Mucosa of descending colon (tissue), 3 donors: Measurements from ENCODE around the gene ZNG1F. TPM values are rescaled to one million over a fixed set of nuclear protein-coding genes. Genes with fewer than 3 reads are reported as not detected.
"Not testable (repeated sequence)": the region's sequence is repeated elsewhere in the genome, so short reads cannot be mapped to it uniquely, and the experiment has no call there.

Experiments
- ATAC-seq: fragments of 200-7000 bp; cut with Tn5 transposase; one replicate; pipeline ENCODE4 v1.9.1; 2020; ENCODE audit warnings: mild to moderate bottlenecking, moderate library complexity
- DNase-seq, 3 donors: peaks; one replicate each; pipeline ENCODE4 v3.0.0-alpha.2; 2020
- H3K36me3 ChIP-seq: fragments of 200-600 bp; one replicate; pipeline ENCODE4 v1.8.0; 2021; ENCODE audit warnings: low read depth, mild to moderate bottlenecking
- H3K4me1 ChIP-seq: fragments of 200-600 bp; one replicate; pipeline ENCODE4 v1.8.0; 2021; ENCODE audit warnings: low read depth, mild to moderate bottlenecking
- H3K4me3 ChIP-seq: fragments of 200-600 bp; one replicate; pipeline ENCODE4 v1.8.0; 2021; ENCODE audit warnings: mild to moderate bottlenecking
- H3K9me3 ChIP-seq: fragments of 200-600 bp; one replicate; pipeline ENCODE4 v1.8.0; 2021; ENCODE audit warnings: mild to moderate bottlenecking
- CTCF ChIP-seq: fragments of 200-600 bp; IDR thresholded peaks from one replicate; pipeline ENCODE4 v1.8.0; 2022; ENCODE audit warnings: antibody characterized with exemption, mild to moderate bottlenecking
- intact Hi-C, 2 donors: fragments of 100-400 bp; cut with DNase I in 1 of 2; cut with micrococcal nuclease in 1 of 2; formaldehyde crosslinking; loops; one replicate each; pipeline versions ENCODE4 v1.11.0 to v1.11.1; 2022; cut with DNase I, micrococcal nuclease
- microRNA-seq: library from miRNA; unstranded; fragments of <30 nt; microRNA quantifications from one replicate; pipeline ENCODE4, GENCODE V29; 2019
- total RNA-seq, 3 donors: library from RNA; stranded (reverse); fragmentation: NEBNext Ultra II Directional in 2 of 3; extraction: Animal tissue kit (Norgen Biotek cat#: 25700) in 2 of 3; gene quantifications; one replicate each; pipeline versions ENCODE4 v1.2.1 to v1.2.4, GENCODE V29; 2021 to 2023
- donor health status: DM: no; HTN: no; CAD: no; lungs with moderate emphysema.
- donor health status: DM: no; HTN: no; CAD: no.
- donor health status: DM: no; HTN: yes; CAD: no.

The ZNG1F gene
- total RNA-seq, 3 donors from 2014 or later = 7.4 to 14.2 (median 10.8) TPM

DNA sequence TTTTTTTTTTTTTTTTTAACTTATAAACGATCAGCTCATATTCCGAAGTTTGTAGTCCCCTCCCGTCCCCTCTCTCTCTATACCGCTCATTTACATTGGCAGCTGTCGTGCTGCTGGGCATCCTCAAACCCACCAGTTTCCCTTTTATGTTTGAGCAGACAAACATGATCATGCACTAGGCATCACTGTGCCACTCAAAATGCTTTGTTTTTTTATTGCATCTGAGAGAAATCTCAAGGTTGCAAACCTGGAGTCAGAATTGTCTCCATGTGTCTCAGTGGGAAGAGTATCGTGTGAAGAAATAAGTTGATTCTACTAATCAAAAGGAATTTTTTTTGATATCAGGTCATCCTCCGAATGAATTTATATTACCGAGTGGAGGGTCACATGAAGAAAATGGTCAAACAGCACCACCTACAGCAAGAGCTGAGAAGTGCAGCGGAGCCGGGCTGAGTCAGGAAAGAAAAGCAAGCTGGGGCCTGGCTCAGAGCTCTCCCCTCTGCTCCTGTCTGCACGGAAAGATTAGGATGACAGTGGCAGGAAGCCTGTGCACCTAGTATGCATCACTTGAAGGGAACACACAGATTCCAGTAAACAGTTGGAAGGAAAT is 100.6 kb downstream of the ZNG1F start:
- H3K4me1 ChIP-seq, H3K36me3 ChIP-seq, H3K4me3 ChIP-seq, DNase-seq, H3K9me3 ChIP-seq, intact Hi-C loops: not testable (repeated sequence)
- peak; percentile 27 for TF ChIP-seq CTCF
- peak; percentile 85 for ATAC-seq

- H3K36me3 ChIP-seq, DNase-seq, H3K9me3 ChIP-seq, H3K4me1 ChIP-seq, ATAC-seq, intact Hi-C loops, H3K4me3 ChIP-seq: not testable (repeated sequence)
These were observed 101.2 kb downstream of the ZNG1F start for GRCh38 chr9:41087929-41088328.

- H3K4me1 ChIP-seq, H3K4me3 ChIP-seq, ATAC-seq, H3K36me3 ChIP-seq, H3K9me3 ChIP-seq, DNase-seq, intact Hi-C loops: not testable (repeated sequence)
These were observed 101.8 kb downstream of the ZNG1F start for GRCh38 chr9:41087157-41087780.

DNA sequence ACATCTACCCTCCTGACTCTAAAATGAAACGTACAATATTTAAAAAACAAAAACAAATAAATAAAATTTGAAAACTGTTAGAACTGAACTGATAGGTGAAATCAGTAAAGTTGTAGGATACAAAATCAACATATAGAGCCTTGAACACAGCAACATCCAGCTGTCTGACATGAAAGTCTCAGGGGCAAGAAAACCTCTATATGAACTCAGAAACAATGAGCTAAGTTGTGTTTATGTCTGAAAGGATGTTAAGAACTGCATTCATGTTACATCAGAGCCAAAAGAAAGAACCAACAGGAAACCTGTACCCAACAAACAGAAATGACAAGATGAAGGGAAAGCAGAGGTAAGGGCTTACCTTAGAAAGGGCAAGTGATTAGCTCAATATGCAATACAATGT is 102.4 kb downstream of the ZNG1F start:
- ATAC-seq, intact Hi-C loops, H3K36me3 ChIP-seq, H3K4me3 ChIP-seq, DNase-seq, H3K4me1 ChIP-seq, H3K9me3 ChIP-seq: not testable (repeated sequence)

- DNase-seq, H3K4me3 ChIP-seq, H3K9me3 ChIP-seq, ATAC-seq, intact Hi-C loops, H3K4me1 ChIP-seq, H3K36me3 ChIP-seq: not testable (repeated sequence)
These were observed 102.9 kb downstream of the ZNG1F start for GRCh38 chr9:41086215-41086614.

- H3K9me3 ChIP-seq = not testable (repeated sequence)
These were observed 106.8 kb downstream of the ZNG1F start for GRCh38 chr9:41082358-41082757.

More at GRCh38 chr9:41082358-41082757, 106.8 kb downstream of the ZNG1F start:
- DNase-seq, ATAC-seq, H3K4me3 ChIP-seq, H3K36me3 ChIP-seq, H3K4me1 ChIP-seq, intact Hi-C loops: not testable (repeated sequence)

Small RNA genes lying within 50 kb of the gene (microRNA-seq; reads per million reads assigned to microRNA genes)
- not detected for gene MIR4477A

Other genes with a start within 250 kb of the ZNG1F start
- gene FOXD4L6, start 60.6 kb downstream of the ZNG1F start, total RNA-seq = not detected